Right lobe of liver (tissue), 6 donors: ENCODE data around the gene ACOX2. TPM values are rescaled to one million over a fixed set of nuclear protein-coding genes. Genes with fewer than 3 reads are reported as not detected.
A peak's percentile ranks its signal among the peaks of the same experiment; 100 is the strongest.

Source experiments
- ATAC-seq, 4 donors: fragments of 200-7000 bp; cut with Tn5 transposase; one replicate each; pipeline ENCODE4 v1.9.1; 2020; ENCODE audit warnings: mild to moderate bottlenecking in 4 of 4, moderate library complexity in 4 of 4
- DNase-seq, 3 donors: peaks; one replicate each; pipeline ENCODE4 v3.0.0-alpha.2; 2020
- H3K27ac ChIP-seq, 3 donors: fragments of 200-600 bp; one replicate each; pipeline ENCODE4 v1.8.0; 2022
- H3K27me3 ChIP-seq, 2 donors: fragments of 200-600 bp; one replicate each; pipeline ENCODE4 v1.8.0; 2022
- H3K36me3 ChIP-seq, 4 donors: fragments of 200-600 bp; sonication (generic) in 1 of 4; one replicate each; pipeline versions ENCODE4 v1.5.1 to v1.8.0; 2017 to 2022; ENCODE audit warnings: control low read depth in 1 of 4
- H3K4me1 ChIP-seq, 4 donors: fragments of 200-600 bp; sonication (generic) in 1 of 4; one replicate each; pipeline versions ENCODE4 v1.5.1 to v1.8.0; 2017 to 2022; ENCODE audit warnings: control low read depth in 1 of 4
- H3K4me3 ChIP-seq, 3 donors: fragments of 200-600 bp; one replicate each; pipeline ENCODE4 v1.8.0; 2022
- H3K9me3 ChIP-seq, 4 donors: fragments of 200-600 bp; sonication (generic) in 1 of 4; one replicate each; pipeline versions ENCODE4 v1.5.1 to v1.8.0; 2017 to 2022; ENCODE audit warnings: control low read depth in 1 of 4
- CTCF ChIP-seq, 4 donors: fragments of 200-600 bp in 3 of 4; fragments of 450-650 bp in 1 of 4; IDR thresholded peaks; one replicate each; pipeline versions ENCODE4 v1.5.1 to v1.8.0; 2016 to 2022; ENCODE audit warnings: antibody characterized with exemption in 4 of 4, mild to moderate bottlenecking in 2 of 4
- POLR2A ChIP-seq: fragments of 450-650 bp; IDR thresholded peaks from one replicate; pipeline ENCODE4 v1.6.1; 2017; ENCODE audit warnings: antibody characterized with exemption, mild to moderate bottlenecking
- WGBS: methylation state at CpG from one replicate; pipeline ENCODE4 v1.1.6; 2018; ENCODE audit warnings: low coverage, low lambda C conversion rate; ENCODE audit not compliant: insufficient coverage; ENCODE audit errors: missing lambda C conversion rate; 5-methylcytosine and 5-hydroxymethylcytosine counted together
- intact Hi-C, 2 donors: fragments of 100-400 bp; cut with DNase I; formaldehyde crosslinking; loops; one replicate each; pipeline versions ENCODE4 v1.11.2 to v1.14.1; 2022
- total RNA-seq, 6 experiments: library from RNA; depleted of rRNA in 2 of 6; stranded (reverse); fragments of >200 nt in 2 of 6; fragmentation: NEBNext Ultra II Directional in 3 of 6; extraction: Animal tissue kit (Norgen Biotek cat#: 25700) in 3 of 6; gene quantifications; one replicate each; pipeline versions ENCODE4 v1.1.0 to v1.2.4, GENCODE V29; 2016 to 2023
- donor health status: DM: no; HTN: yes; CAD: no.
- donor health status: DM: no; HTN: no; CAD: no.
- donor health status: DM: no; HTN: no; CAD: no.
- donor health status: DM: no; HTN: yes; CAD: no.
- donor health status: DM: no; HTN: yes; CAD: no.

The ACOX2 gene
- total RNA-seq, 6 experiments from 2014 or later = 67.8 to 269 (median 149) TPM

DNA sequence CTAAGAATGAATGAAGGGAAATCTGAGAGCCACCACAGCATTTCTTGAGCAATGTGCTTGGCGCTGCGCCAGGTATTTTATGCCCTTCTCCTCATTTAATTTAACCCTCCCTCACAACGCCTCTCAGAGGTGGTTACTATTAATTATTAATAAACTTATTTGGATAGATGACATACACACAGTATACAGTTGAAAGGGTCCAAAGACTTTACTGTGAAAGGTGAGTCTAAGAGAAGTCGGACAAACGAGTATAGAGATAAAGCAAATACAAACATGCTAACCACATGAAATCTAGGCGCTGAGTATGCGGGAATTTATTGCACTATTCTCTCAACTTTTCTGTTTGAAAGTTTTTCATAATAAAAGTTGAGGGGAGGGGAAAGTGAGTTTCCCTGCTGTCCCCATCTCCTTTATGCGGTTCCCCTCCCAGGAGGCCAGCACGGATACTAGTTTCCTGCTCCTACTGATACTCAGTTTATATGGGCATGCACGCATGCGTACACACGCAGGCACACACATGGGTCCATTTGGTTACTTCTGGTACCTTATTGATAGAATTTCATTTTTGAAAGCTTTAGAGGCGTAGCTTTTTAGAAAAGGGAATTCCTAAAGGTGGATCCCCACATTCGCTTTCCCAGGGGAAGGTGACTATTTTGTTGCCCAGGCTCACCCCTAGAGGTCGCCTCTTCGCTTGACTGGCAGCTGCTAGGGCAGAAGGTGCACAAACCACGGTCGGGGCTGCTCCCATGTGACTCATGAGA lies 73.6 kb downstream of the ACOX2 start:
- no peaks in the 10 kb centered on the region for H3K36me3 ChIP-seq
- H3K27ac ChIP-seq = peak overlapping the region; percentile 9 to 56 (median 47)
- ATAC-seq = peak; percentile 96 to 98 (median 98)
- no peaks in the 10 kb centered on the region for H3K9me3 ChIP-seq
- peak; percentile 81 to 83 (median 81) for DNase-seq
- H3K4me1 ChIP-seq = peaks cover 0 to 14% (median 7%) of the 10 kb centered on the region in 4 donors
- TF ChIP-seq CTCF (IDR thresholded peaks at IDR 0.05) (peak; percentile 72 to 91 (median 88)), POLR2A (no peak)
- H3K27me3 ChIP-seq = no peaks in the 10 kb centered on the region
- intact Hi-C loops = no loop called here
- 6% methylated on average over 18 of the region's 18 CpGs for WGBS
- peak overlapping the region; percentile 15 to 48 (median 34) for H3K4me3 ChIP-seq

- Histone ChIP-seq H3K9me3 (no peaks in the 10 kb centered on the region), H3K27me3 (no peaks in the 10 kb centered on the region), H3K4me3 (no peak overlapping the region), H3K4me1 (peaks cover 0 to 14% (median 7%) of the 10 kb centered on the region in 4 donors), H3K27ac (no peak overlapping the region), H3K36me3 (no peaks in the 10 kb centered on the region)
- 62% methylated on average over 4 of the region's 4 CpGs for WGBS
- TF ChIP-seq POLR2A (no peak), CTCF (IDR thresholded peaks at IDR 0.05) (no peak)
- no peak for DNase-seq
- intact Hi-C loops = no loop called here
- peak in 1 of 4 donors; percentile 8 for ATAC-seq
Observed at GRCh38 chr3:58462829-58463180, 74.2 kb downstream of the ACOX2 start.

DNA sequence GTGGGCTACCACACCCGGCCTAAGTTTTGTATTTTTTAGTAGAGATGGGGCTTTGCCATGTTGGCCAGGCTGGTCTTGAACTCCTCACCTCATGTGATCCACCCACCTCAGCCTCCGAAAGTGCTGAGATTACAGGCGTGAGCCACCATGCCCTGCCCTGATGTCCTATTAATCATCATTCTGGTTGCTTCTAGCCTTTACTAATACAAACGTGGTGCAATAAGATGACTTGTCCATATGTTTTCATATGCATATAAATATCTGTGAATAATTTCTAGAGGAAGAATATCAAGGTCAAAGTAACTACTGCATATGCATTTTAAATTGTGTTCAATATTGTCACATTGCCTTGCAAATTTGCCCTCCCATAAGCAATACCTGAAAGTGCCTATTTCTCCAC lies 77.8 kb downstream of the ACOX2 start:
- ATAC-seq (no peak), DNase-seq (no peak)
- no peaks in the 10 kb centered on the region for H3K36me3 ChIP-seq
- H3K4me3 ChIP-seq = no peak overlapping the region
- H3K4me1 ChIP-seq = peaks cover 0 to 12% (median 2%) of the 10 kb centered on the region in 4 donors
- H3K9me3 ChIP-seq = no peaks in the 10 kb centered on the region
- H3K27ac ChIP-seq = no peak overlapping the region
- H3K27me3 ChIP-seq = no peaks in the 10 kb centered on the region
- TF ChIP-seq POLR2A (no peak), CTCF (IDR thresholded peaks at IDR 0.05) (no peak)
- 88% methylated on average over 4 of the region's 4 CpGs for WGBS
- intact Hi-C loops = no loop called here

Other genes with a start within 250 kb of the ACOX2 start
- gene RPP14, start 230.9 kb downstream of the ACOX2 start, total RNA-seq = 10 to 100 TPM in 4 of 6 experiments, 1 to 10 TPM in 2; 7.9 to 12.6 (median 10.6) TPM
- 1 to 10 TPM; 6.1 to 9.9 (median 8.5) TPM for gene HTD2, start 230.7 kb downstream of the ACOX2 start, total RNA-seq
- 10 to 100 TPM in 3 of 6 experiments, 1 to 10 TPM in 3; 6.6 to 19.4 (median 9.6) TPM for gene PXK, start 204.3 kb downstream of the ACOX2 start, total RNA-seq
- gene PDHB, start 103.4 kb downstream of the ACOX2 start, total RNA-seq = 10 to 100 TPM; 35.5 to 70.2 (median 47.3) TPM
- 1 to 10 TPM; 4.3 to 9.6 (median 8.0) TPM for gene KCTD6, start 45.1 kb downstream of the ACOX2 start, total RNA-seq
- gene FAM107A, start 40.2 kb upstream of the ACOX2 start, total RNA-seq = 1 to 10 TPM in 3 of 6 experiments, under 1 TPM in 3; 0.33 to 3.6 (median 1.6) TPM
- gene FAM3D, start 129.6 kb upstream of the ACOX2 start, total RNA-seq = not detected